Stomach (tissue), 4 donors: ENCODE data around the gene CLMP.
"Not testable (repeated sequence)": the region's sequence is repeated elsewhere in the genome, so short reads cannot be mapped to it uniquely, and the experiment has no call there.

Source experiments
- POLR2AphosphoS5 ChIP-seq, 3 donors: sonication (generic); formaldehyde crosslinking; IDR thresholded peaks; one replicate each; pipeline ENCODE4 v1.6.1; 2016; ENCODE audit warnings: antibody characterized with exemption in 3 of 3
- TF ChIP-seq, protein P1 (sequence below), 7 experiments: fragments of 450-650 bp in 4 of 7; fragments of 200-600 bp in 3 of 7; sonication (generic) in 3 of 7; IDR thresholded peaks; one replicate each; pipeline ENCODE4 v1.5.1; 2016 to 2019; ENCODE audit warnings: antibody characterized with exemption in 7 of 7, control low read depth in 2 of 7, mild to moderate bottlenecking in 1 of 7

DNA sequence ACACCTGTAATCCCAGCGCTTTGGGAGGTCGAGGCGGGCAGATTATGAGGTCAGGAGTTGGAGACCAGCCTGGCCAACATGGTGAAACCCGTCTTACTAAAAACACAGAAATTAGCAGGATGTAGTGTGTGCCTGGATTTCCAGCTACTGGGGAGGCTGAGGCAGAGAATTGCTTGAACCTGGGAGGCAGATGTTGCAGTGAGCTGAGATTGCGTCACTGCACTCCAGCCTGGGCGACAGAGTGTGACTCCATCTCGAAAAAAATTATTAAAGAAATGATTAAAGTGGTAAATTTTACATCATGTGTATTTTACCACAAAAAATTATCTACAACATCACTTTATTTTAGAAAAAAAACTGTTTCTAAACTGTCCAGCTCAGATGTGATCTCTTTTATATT lies 11.0 kb upstream of the CLMP start:
- not testable (repeated sequence) for TF ChIP-seq POLR2AphosphoS5 (IDR thresholded peaks at IDR 0.05)
- TF ChIP-seq, protein P1, sequence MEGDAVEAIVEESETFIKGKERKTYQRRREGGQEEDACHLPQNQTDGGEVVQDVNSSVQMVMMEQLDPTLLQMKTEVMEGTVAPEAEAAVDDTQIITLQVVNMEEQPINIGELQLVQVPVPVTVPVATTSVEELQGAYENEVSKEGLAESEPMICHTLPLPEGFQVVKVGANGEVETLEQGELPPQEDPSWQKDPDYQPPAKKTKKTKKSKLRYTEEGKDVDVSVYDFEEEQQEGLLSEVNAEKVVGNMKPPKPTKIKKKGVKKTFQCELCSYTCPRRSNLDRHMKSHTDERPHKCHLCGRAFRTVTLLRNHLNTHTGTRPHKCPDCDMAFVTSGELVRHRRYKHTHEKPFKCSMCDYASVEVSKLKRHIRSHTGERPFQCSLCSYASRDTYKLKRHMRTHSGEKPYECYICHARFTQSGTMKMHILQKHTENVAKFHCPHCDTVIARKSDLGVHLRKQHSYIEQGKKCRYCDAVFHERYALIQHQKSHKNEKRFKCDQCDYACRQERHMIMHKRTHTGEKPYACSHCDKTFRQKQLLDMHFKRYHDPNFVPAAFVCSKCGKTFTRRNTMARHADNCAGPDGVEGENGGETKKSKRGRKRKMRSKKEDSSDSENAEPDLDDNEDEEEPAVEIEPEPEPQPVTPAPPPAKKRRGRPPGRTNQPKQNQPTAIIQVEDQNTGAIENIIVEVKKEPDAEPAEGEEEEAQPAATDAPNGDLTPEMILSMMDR (IDR thresholded peaks at IDR 0.05), result not testable (repeated sequence)
